Measurements from ENCODE around the gene PLIN4.
"Not testable (repeated sequence)": the region's sequence is repeated elsewhere in the genome, so short reads cannot be mapped to it uniquely, and the experiment has no call there.

Gene PLIN4

GRCh38 chr19:4533835-4534424 is 15.6 kb upstream of the PLIN4 start:
- no peak overlapping the region for H3K4me3 ChIP-seq (ENCODE audit: low read depth in 1 of 2, low read length in 2 of 2)
- no peaks in the 10 kb centered on the region for H3K36me3 ChIP-seq (ENCODE audit: control insufficient read depth in 1 of 2, insufficient read depth in 2 of 2, low read length in 2 of 2)
- no peak overlapping the region for H3K27ac ChIP-seq (ENCODE audit: low read length)
- no peaks in the 10 kb centered on the region for H3K27me3 ChIP-seq (ENCODE audit: low read depth, low read length)
- no peaks in the 10 kb centered on the region for H3K9me3 ChIP-seq (ENCODE audit: control insufficient read depth in 1 of 2, low read length in 2 of 2)
- H3K4me1 ChIP-seq (ENCODE audit: control insufficient read depth in 1 of 2, insufficient read depth in 2 of 2, low read length in 2 of 2) = peaks cover 0 to 10% of the 10 kb centered on the region in 2 donors

- no peaks in the 10 kb centered on the region for H3K9me3 ChIP-seq (ENCODE audit: control insufficient read depth in 1 of 2, low read length in 2 of 2)
- peaks cover 0 to 10% of the 10 kb centered on the region in 2 donors for H3K4me1 ChIP-seq (ENCODE audit: control insufficient read depth in 1 of 2, insufficient read depth in 2 of 2, low read length in 2 of 2)
- no peaks in the 10 kb centered on the region for H3K27me3 ChIP-seq (ENCODE audit: low read depth, low read length)
- H3K36me3 ChIP-seq (ENCODE audit: control insufficient read depth in 1 of 2, insufficient read depth in 2 of 2, low read length in 2 of 2) = no peaks in the 10 kb centered on the region
- H3K27ac ChIP-seq (ENCODE audit: low read length) = no peak overlapping the region
- no peak overlapping the region for H3K4me3 ChIP-seq (ENCODE audit: low read depth in 1 of 2, low read length in 2 of 2)
Measured at GRCh38 chr19:4533334-4533733, 15.0 kb upstream of the PLIN4 start.

- H3K36me3 ChIP-seq (ENCODE audit: control insufficient read depth in 1 of 2, insufficient read depth in 2 of 2, low read length in 2 of 2) = no peaks in the 10 kb centered on the region
- H3K9me3 ChIP-seq (ENCODE audit: control insufficient read depth in 1 of 2, low read length in 2 of 2) = no peaks in the 10 kb centered on the region
- H3K27ac ChIP-seq (ENCODE audit: low read length) = no peak overlapping the region
- no peaks in the 10 kb centered on the region for H3K27me3 ChIP-seq (ENCODE audit: low read depth, low read length)
- H3K4me1 ChIP-seq (ENCODE audit: control insufficient read depth in 1 of 2, insufficient read depth in 2 of 2, low read length in 2 of 2) = peaks cover 0 to 10% of the 10 kb centered on the region in 2 donors
- no peak overlapping the region for H3K4me3 ChIP-seq (ENCODE audit: low read depth in 1 of 2, low read length in 2 of 2)
Measured at GRCh38 chr19:4531562-4532165, 13.4 kb upstream of the PLIN4 start.

- Histone ChIP-seq H3K4me3 (ENCODE audit: low read depth in 1 of 2, low read length in 2 of 2) (no peak overlapping the region), H3K27ac (ENCODE audit: low read length) (no peak overlapping the region), H3K36me3 (ENCODE audit: control insufficient read depth in 1 of 2, insufficient read depth in 2 of 2, low read length in 2 of 2) (no peaks in the 10 kb centered on the region), H3K27me3 (ENCODE audit: low read depth, low read length) (no peaks in the 10 kb centered on the region), H3K4me1 (ENCODE audit: control insufficient read depth in 1 of 2, insufficient read depth in 2 of 2, low read length in 2 of 2) (peaks cover 0 to 4% of the 10 kb centered on the region in 2 donors), H3K9me3 (ENCODE audit: control insufficient read depth in 1 of 2, low read length in 2 of 2) (no peaks in the 10 kb centered on the region)
Measured at GRCh38 chr19:4529924-4530522, 11.7 kb upstream of the PLIN4 start.

- no peak overlapping the region for H3K4me3 ChIP-seq (ENCODE audit: low read depth in 1 of 2, low read length in 2 of 2)
- no peak overlapping the region for H3K27ac ChIP-seq (ENCODE audit: low read length)
- no peaks in the 10 kb centered on the region for H3K36me3 ChIP-seq (ENCODE audit: control insufficient read depth in 1 of 2, insufficient read depth in 2 of 2, low read length in 2 of 2)
- no peaks in the 10 kb centered on the region for H3K4me1 ChIP-seq (ENCODE audit: control insufficient read depth in 1 of 2, insufficient read depth in 2 of 2, low read length in 2 of 2)
- no peaks in the 10 kb centered on the region for H3K27me3 ChIP-seq (ENCODE audit: low read depth, low read length)
- H3K9me3 ChIP-seq (ENCODE audit: control insufficient read depth in 1 of 2, low read length in 2 of 2) = no peaks in the 10 kb centered on the region
Measured at GRCh38 chr19:4528843-4529242, 10.6 kb upstream of the PLIN4 start.

GRCh38 chr19:4527377-4527776 is 9.1 kb upstream of the PLIN4 start:
- H3K27me3 ChIP-seq (ENCODE audit: low read depth, low read length); H3K27ac ChIP-seq (ENCODE audit: low read length); H3K4me1 ChIP-seq (ENCODE audit: control insufficient read depth in 1 of 2, insufficient read depth in 2 of 2, low read length in 2 of 2); H3K9me3 ChIP-seq (ENCODE audit: control insufficient read depth in 1 of 2, low read length in 2 of 2); H3K36me3 ChIP-seq (ENCODE audit: control insufficient read depth in 1 of 2, insufficient read depth in 2 of 2, low read length in 2 of 2); H3K4me3 ChIP-seq (ENCODE audit: low read depth in 1 of 2, low read length in 2 of 2): not testable (repeated sequence)

- Histone ChIP-seq H3K27ac (ENCODE audit: low read length) (no peak overlapping the region), H3K36me3 (ENCODE audit: control insufficient read depth in 1 of 2, insufficient read depth in 2 of 2, low read length in 2 of 2) (no peaks in the 10 kb centered on the region), H3K9me3 (ENCODE audit: control insufficient read depth in 1 of 2, low read length in 2 of 2) (no peaks in the 10 kb centered on the region), H3K4me1 (ENCODE audit: control insufficient read depth in 1 of 2, insufficient read depth in 2 of 2, low read length in 2 of 2) (peaks cover 0 to 6% of the 10 kb centered on the region in 2 donors), H3K27me3 (ENCODE audit: low read depth, low read length) (no peaks in the 10 kb centered on the region), H3K4me3 (ENCODE audit: low read depth in 1 of 2, low read length in 2 of 2) (no peak overlapping the region)
Measured at GRCh38 chr19:4525563-4526002, 7.3 kb upstream of the PLIN4 start.

GRCh38 chr19:4524808-4525562 is 6.7 kb upstream of the PLIN4 start:
- H3K4me3 ChIP-seq (ENCODE audit: low read depth in 1 of 2, low read length in 2 of 2) = no peak overlapping the region
- no peaks in the 10 kb centered on the region for H3K27me3 ChIP-seq (ENCODE audit: low read depth, low read length)
- no peaks in the 10 kb centered on the region for H3K9me3 ChIP-seq (ENCODE audit: control insufficient read depth in 1 of 2, low read length in 2 of 2)
- H3K4me1 ChIP-seq (ENCODE audit: control insufficient read depth in 1 of 2, insufficient read depth in 2 of 2, low read length in 2 of 2) = peaks cover 0 to 7% of the 10 kb centered on the region in 2 donors
- H3K36me3 ChIP-seq (ENCODE audit: control insufficient read depth in 1 of 2, insufficient read depth in 2 of 2, low read length in 2 of 2) = no peaks in the 10 kb centered on the region
- no peak overlapping the region for H3K27ac ChIP-seq (ENCODE audit: low read length)

- no peaks in the 10 kb centered on the region for H3K27me3 ChIP-seq (ENCODE audit: low read depth, low read length)
- H3K4me1 ChIP-seq (ENCODE audit: control insufficient read depth in 1 of 2, insufficient read depth in 2 of 2, low read length in 2 of 2) = peaks cover 5 to 22% of the 10 kb centered on the region in 2 donors
Measured at GRCh38 chr19:4523306-4524110, 5.2 kb upstream of the PLIN4 start.

GRCh38 chr19:4522291-4523002 is 4.2 kb upstream of the PLIN4 start:
- Histone ChIP-seq H3K36me3 (ENCODE audit: control insufficient read depth in 1 of 2, insufficient read depth in 2 of 2, low read length in 2 of 2) (no peaks in the 10 kb centered on the region), H3K4me1 (ENCODE audit: control insufficient read depth in 1 of 2, insufficient read depth in 2 of 2, low read length in 2 of 2) (peaks cover 5 to 25% of the 10 kb centered on the region in 2 donors), H3K27me3 (ENCODE audit: low read depth, low read length) (no peaks in the 10 kb centered on the region), H3K4me3 (ENCODE audit: low read depth in 1 of 2, low read length in 2 of 2) (no peak overlapping the region), H3K27ac (ENCODE audit: low read length) (no peak overlapping the region), H3K9me3 (ENCODE audit: control insufficient read depth in 1 of 2, low read length in 2 of 2) (no peaks in the 10 kb centered on the region)

More at GRCh38 chr19:4523306-4524110, 5.2 kb upstream of the PLIN4 start:
- Histone ChIP-seq H3K9me3 (ENCODE audit: control insufficient read depth in 1 of 2, low read length in 2 of 2) (no peaks in the 10 kb centered on the region), H3K27ac (ENCODE audit: low read length) (no peak overlapping the region), H3K36me3 (ENCODE audit: control insufficient read depth in 1 of 2, insufficient read depth in 2 of 2, low read length in 2 of 2) (no peaks in the 10 kb centered on the region), H3K4me3 (ENCODE audit: low read depth in 1 of 2, low read length in 2 of 2) (no peak overlapping the region)

All from muscle layer of duodenum (tissue), 2 donors.